NCI-H2081 treated with DMSO at 0.1 percent for 48 hours (cell line): ENCODE measurements around the gene PXN.

Source experiments
- DNase-seq: peaks from one replicate; lab custom pipeline; 2025; lab: John Stamatoyannopoulos, UW

The PXN gene

DNA sequence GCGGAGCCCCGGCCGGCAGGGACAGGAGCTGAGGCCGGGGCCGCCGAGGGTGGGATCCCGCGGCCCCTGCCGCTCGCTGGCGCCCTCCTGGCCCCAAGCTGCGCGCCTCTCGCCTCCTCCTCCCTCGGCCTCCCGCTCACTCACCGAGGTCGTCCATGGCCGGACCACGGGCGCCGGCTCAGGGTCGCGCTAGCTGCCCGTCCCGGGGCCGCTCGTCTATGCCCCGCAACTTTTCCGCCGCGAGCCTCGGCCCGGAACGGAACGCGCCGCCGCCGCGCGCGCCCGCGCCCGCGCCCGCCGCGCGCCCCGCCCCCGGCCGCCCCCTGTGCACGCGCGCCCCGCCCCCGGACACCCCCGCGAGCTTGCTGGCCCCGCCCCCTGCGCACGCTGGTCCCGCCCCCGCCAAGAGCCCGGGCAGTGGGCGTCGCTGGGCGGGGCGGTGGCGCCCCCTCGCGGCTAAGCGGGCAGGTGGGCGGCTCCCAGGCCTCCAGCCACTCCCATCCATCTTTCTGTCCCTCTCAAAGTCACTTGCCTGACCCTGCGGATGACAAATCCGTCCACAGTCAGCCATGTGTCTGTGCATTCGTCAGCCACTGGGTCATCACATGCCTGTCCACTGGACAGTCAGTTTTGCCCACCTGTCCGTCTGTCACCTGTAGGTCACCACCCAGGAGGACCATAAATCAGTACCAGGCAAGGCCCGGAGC, at the start of gene PXN:
TSS of gene PXN (minus strand) at position 258 of the 707 bp plus-strand sequence. CDS start at position 157, 101 bp downstream.
- no peak for DNase-seq

DNA sequence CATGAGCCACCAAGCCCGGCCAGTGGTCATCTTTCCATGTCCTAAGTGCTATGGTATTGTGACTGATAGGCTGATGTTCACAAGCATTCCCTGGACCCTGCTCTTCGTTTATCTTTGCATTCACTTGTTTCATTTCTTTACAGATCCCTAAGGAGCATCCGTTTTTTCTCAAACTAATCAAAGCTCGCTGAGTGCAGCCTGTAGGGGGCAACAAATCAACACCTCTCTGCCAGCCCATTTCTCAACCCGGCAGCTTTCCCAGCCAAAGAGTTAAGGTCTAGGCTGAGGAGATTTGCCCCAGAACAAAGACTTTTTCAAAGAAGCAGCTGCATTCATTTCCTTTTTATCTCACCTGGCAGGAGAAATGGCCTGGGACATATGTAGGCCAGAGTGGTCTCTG, 48.7 kb upstream of the PXN start:
- DNase-seq, result no peak

DNA sequence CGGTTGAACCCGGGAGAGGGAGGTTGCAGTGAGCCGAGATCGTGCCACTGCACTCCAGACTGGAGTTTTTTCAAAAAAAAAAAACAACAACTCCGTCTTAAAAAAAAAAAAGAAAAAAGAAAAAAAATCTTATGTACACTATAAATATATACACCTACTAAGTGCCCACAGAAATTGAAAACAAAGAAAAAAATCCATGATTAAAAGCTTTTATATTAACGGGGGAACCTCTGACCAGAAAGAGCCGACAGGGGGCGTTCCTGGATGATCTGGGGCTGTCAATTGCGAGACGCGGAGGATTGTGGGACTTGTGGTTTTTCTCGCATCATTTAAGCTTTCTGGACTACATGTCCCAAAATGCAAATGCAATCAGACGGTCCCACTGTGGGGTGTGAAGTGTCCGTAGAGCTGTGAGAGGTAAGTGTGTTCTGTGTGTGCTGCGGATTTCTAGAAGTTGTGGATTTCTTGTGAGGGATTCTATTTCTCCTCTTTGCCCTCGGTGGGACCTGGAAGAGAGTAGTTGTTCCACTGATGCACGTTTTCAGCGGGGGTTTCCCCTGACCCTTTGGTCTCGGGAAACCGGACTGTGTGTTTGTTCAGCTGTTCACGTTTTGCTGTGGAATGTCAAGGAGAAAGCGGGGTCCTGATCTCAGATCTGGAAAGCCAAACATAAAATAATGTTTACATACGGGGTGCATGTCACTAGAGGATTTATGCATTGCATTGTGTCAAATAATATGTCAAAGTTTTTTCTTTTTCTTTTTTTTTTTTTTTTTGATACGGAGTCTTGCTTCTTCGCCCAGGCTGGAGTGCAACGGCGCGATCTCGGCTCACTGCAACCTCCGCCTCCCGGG, 36.7 kb upstream of the PXN start, which contains the start of gene SIRT4:
TSS of gene SIRT4 (plus strand) at position 360 of the 854 bp plus-strand sequence. CDS start 1,241 bp downstream, outside the sequence.
- peak; percentile 76 for DNase-seq

DNA sequence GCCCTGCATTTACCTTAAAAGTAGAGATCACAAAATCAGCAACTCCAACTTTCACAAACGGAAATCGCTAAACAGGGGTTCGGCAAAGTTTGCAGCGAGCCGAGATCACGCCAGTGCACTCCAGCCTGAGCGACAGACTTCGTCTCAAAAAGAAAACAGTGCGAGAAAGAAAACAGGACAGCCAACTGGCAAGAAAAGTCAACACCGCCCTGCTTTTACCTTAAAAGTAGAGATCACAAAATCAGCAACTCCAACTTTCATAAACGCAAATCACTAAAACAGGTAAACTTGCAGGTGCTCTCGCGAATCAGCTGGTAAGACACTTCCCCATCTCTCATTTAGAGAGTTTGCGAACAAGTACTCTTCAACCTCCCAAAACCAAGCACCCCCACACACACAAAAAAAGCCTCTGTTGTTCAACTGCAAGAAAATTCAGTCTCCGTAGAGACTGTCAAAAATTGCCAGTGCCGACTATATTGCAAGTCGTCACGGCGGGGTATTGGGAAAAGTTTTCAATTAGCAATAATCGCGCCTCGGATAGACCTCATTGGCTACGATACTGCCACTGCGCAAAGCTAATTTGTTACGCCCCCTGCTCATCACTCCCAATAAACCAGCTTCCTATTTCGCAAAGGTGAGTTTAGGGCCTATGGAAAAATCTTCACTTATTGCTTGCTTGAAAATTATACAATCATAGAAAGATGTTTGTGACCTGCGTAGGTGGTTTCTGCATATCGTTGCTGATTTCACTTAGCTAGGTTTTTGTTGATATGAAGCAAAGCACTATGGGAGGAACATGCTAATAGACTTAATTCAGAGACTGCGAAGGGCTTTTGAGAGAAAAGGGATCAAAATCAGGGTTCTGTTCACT, 27.4 kb upstream of the PXN start, which contains the start of gene RNU4-1:
TSS of gene RNU4-1 (minus strand) at position 577 of the 871 bp plus-strand sequence.
- peak; percentile 81 for DNase-seq

DNA sequence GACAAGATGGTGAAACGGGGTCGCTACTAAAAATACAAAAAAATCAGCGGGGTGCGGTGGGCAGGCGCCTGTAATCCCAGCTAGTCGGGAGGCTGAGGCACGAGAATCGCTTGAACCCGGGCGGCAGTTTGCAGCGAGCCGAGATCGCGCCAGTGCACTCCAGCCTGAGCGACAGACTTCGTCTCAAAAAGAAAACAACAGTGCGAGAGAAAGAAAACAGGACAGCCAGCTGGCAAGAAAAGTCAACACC, 26.8 kb upstream of the PXN start:
- no peak for DNase-seq

DNA sequence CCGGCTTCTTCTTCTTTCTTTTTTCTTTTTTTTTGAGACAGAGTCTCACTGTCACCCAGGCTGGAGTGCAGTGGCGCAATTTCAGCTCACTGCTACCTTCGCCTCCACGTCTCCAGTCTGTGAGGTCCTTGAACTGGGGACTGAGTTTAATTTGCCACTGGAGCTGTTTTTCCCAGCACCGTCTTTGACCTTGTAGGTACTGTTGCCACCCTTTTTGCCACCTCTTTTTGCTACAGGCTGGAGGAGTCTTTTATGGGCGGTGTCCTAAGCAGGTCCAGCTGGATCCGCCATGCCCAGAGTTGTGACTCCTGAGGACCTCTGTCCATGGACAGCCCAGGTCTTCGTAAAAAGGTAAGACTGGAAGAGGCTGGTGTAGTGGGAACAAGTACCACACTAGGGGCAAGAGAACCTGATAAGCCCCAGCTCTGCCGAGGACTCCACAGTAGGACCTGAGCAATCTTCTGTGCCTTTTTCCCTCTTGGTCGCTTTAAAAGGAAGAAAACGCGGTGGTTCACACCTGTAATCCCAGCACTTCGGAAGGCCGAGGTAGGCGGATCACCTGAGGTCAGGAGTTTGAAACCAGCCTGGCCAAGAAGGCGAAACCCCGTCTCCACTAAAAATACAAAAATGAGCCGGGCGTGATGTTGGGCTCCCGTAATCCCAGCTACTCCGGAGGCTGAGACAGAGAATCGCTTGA, 25.2 kb upstream of the PXN start:
- no peak for DNase-seq

DNA sequence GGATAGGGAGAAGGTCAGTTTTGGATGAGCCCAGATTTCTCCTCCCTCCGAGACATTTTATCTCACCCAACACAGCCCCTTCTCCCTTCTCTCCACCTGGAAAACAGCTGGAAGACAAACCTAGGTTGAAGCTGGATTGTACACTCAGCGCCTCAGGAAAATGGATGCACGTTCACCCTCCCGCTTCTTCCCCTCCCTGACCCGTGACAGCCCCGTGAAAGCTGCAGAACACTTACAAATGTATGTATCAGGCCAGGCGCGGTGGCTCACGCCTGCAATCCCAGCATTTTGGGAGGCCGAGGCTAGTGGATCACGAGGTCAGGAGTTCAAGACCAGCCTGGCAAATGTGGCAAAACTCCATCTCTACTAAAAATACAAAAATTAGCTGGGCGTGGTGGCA, 22.0 kb upstream of the PXN start:
- no peak for DNase-seq

DNA sequence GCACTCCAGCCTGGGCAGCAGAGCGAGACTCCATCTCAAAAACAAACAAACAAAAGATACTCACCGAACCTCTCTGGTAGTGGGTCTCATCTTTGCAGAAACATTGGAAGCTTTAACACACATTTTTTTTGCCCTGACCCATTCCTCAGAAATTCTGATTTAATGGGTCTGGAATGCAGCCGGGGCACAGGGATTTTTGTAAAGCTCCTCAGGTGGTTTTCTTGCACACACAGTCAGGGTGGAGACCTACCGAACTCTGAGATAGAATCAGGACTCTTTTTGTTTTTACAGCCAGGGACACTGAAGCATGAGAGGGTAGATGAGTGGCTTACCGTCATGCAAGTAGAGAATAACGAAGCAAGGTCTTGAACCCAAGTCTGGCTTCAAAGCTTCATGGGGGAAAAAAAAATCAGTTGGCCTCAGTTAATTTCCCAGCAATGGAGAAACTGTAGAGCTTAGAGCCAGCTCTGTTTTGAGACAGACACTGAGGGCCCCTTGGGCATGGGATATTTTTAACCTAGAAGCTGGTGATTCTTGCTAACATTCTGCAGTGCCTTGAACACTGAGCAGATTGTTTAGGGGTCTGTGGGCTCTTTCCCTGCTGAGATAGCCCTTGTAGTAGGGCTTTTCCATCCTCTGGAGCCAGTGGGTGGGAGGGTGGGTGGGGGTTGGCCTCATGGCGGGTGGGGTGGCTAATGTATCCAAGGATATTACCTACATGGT, 21.4 kb upstream of the PXN start:
- no peak for DNase-seq

DNA sequence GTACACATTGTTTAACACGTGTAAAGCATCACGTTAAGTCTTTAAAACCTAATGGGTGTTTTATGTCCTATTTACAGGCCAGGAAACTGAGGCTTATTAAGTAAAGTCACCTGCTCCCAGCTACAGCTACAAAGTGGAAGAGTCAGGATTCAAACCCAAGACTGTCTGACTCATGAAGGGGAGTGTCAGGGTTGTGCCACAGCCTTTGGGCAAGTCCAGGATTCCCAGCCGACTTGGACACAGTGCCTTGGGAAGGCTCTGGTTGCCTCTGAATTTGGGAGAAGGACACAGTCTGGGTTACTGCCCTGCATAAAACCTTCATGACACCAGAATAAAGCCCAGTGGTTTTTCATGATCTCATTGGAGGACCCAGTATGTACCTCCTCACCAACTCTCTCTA, 18.9 kb upstream of the PXN start:
- DNase-seq, result no peak

DNA sequence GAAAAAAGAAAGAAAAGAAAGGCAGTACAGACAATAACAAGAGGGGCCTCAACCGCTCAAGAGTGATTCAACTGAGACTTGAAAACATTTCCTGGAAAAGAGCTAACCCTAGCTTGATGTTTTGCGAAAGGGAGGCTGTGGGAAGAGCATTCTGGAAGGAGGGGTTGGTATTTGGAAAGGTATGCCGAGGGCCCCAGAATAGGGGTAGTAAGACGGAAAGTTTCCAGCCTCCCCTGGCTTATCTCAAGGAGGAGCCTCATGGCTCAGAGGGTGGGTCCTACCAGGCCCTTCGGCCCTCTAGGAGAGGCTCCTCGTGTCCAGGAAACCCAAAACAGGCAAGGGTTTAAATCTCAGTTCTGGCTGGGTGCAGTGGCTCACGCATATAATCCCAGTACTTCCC, 17.8 kb upstream of the PXN start:
- DNase-seq, result no peak

DNA sequence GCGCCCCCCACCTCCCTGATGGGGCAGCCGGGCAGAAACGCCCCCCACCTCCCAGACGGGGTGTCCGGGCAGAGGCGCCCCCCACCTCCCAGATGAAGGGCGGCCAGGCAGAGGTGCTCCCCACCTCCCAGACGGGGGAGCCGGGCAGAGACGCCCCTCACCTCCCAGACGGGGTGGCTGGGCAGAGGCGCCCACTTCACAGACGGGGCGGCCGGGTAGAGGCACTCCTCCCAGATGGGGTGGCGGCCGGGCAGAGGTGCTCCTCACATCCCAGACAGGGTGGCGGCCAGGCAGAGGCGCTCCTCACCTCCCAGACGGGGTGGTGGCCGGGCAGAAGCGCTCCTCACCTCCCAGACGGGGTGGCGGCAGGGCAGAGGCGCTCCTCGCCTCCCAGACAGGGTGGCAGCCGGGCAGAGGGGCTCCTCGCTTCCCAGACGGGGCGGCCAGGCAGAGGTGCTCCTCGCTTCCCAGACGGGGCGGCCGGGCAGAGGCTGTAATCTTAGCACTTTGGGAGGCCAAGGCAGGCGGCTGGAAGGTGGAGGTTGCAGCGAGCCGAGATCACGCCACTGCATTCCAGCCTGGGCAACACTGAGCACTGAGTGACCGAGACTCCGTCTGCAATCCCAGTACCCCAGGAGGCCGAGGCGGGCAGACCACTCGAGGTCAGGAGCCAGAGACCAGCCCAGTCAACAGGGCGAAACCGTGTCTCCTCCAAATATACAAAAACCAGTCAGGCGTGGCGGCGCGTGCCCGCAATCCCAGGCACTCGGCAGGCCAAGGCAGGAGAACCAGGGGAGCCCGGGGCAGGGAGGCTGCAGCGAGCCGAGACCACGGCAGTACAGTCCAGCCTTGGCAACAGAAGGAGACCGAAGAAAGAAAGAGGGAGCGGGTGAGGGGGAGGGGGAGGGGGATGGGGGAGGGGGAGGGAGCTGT, 12.9 kb upstream of the PXN start:
- no peak for DNase-seq

DNA sequence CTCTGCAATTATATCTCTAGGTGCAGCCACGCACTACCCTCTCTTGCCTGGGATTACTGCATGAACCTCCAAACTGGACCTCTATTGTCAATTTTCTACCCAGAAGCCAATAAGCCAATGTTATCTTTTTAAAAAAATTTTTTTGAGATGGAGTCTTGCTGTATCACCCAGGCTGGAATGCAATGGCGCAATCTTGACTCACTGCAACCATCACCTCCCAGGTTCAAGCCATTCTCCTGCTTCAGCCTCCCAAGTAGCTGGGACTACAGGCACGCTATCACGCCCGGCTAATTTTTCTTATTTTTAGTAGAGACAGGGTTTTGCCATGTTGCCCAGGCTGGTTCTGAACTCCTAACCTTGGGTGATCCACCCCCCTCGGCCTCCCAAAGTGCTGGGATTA, 11.2 kb upstream of the PXN start:
- no peak for DNase-seq

DNA sequence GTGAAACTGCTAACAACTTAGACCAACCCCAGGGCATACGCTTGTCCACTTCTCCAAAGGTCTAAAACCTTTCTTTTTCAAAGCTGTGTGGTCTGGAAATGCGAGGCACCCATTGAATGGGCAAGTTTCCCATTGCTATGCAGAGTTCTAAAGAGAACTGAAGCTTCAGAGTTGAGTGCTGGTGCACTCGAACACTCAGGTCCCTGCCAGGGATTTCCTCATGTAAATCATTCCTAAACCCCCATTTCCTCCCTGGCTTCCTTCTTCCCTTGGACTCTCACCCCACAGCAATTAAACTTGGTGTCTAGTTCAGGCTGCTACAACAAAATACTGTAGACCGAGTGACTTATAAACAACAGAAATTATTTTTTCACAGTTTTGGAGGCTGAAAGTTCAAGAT, 2.2 kb upstream of the PXN start:
- no peak for DNase-seq

DNA sequence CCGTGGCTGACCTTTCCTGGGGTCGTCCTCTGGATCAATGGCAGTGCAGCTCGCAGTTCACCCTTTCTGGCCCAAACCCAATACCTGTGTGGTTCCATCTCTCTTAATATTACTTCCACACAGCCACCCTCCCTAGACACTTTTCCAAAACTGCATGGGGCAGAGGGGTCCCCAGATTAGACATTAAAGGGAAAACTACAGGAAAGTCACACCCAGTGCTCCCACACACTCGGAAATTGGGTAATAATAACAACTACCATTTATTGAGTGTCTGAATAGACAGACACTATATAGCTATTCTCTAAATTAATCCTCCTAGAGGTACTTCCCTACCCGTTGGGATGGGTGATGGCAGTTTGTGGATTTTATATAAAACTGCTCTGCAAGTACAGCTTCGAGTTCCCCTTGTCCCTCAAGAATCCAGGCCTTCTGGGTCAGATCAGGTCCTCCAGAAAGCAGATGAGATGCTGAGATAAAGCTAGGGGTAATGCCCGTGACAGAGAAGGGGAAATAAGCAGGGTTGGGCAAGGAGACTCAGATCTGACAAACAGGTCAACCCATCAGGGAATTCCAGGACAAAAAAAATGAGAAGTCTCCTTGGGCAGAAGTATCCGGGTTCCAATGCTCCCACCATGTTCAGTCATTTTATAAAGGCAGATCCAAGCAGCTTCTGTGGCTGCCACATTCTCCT, 795 bp upstream of the PXN start:
- no peak for DNase-seq

DNA sequence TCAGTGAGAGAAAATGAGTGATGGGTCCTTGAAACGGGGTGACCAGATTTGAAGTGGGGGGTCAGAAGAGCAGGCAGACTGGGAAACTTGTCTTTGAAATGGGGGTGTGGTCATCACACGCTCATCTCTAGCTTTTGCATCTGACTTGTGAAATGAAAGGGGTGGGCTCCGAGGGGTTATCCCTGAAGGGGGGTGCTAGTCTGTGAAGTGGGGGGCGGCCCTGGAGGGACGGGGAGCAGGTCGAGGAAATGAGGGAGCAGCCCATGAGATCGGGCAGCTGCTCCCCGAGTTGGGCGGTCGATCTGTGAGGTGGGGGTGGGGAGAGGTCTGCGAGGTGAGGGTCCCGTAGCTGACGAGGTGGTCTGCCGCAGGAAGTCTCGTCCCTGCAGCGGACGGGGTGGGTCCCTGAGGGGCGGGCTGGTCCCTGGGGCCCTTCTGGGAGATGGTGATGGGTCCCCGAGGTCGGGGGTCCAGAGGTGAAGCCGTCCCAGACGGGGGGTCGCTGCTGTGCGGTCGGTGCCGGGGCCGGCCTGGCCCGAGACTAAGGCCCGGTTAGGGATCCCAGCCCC, 542 bp downstream of the PXN start:
- no peak for DNase-seq

DNA sequence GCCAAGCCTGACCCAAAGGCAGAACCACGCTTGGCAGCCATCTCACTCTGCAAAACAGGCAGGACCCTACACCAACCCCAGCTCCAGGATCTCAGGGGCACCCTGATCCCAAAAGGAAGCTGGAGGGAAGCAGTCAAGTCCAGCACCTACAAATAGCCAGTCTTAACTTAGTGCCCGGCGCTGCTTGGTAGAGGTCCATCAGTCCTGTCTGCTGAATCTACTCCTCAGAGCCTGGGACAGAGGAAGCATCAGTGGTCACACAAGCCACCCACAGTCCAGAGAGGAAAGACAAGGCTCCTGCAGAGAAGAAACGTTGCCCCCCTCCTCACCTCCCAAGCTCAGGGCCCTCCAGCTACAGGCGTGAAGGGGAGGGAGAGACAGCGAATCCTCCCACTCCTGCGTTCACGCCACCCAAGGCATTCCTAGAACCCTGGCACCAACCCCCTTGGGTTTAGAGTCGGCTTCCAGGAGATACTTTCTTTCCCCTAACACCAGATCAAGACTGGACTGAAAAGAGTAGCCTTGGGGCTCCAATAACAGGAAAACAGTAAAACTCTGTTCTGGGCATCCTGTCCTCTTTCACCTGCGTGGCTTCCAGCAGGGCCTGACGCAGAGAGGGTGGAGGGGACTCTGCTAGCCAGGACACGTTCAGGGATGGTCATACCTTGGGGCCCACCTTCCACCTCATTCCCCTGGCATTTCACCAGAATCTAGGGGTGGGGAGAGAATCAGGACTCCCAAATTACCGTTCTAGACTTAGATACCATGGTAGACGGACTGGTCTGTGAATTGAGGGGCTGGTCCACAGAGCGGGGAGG, 1.2 kb downstream of the PXN start:
- DNase-seq, result no peak

DNA sequence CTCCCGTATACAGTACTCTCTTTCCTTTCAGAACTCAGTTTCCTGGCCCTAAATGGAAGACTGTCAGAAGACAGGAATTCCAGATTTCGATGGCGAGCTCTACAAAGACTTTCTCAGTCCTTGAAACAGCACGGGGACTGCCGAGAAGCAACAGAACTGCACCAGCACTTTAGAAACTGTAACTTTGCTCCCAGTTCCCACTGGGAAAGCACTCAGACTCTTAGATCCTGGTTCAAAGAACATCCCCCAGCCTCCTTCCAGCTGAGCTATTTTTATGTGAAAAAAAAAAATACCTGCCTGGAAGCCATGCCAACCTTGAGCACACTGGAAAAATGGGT, 1.8 kb downstream of the PXN start:
- no peak for DNase-seq
